GM12878 (cell line): ENCODE measurements around the gene EBF3. TPM values are rescaled to one million over a fixed set of nuclear protein-coding genes. Genes with fewer than 3 reads are reported as not detected.

Source experiments
- ATAC-seq: fragments of 200-7000 bp; cut with Tn5 transposase; 3 replicates; pipeline ENCODE4 v1.9.1; 2020; ENCODE audit warnings: mild to moderate bottlenecking, moderate library complexity
- BruUV-seq: library from RNA; stranded (reverse); fragments of 400-500 nt; replicated peaks from 2 replicates; lab custom pipeline; 2021; lab: Mats Ljungman, UMichigan
- CTCF ChIA-PET: fragments of 300-600 bp; sonication (Branson Sonifier 250); formaldehyde crosslinking; extraction: SDS; loops from one replicate; lab custom pipeline; 2021; ENCODE audit warnings: inconsistent platforms; lab: Yijun Ruan, JAX
- POLR2A ChIA-PET: fragments of 350-600 bp; formaldehyde crosslinking; extraction: SDS; loops from one replicate; lab custom pipeline; 2021; ENCODE audit warnings: inconsistent platforms; lab: Charles Lee
- RAD21 ChIA-PET: fragments of 300-600 bp; sonication (Branson Sonifier 250); formaldehyde crosslinking; loops from one replicate; lab custom pipeline; 2023; ENCODE audit warnings: antibody characterized with exemption; ENCODE audit not compliant: unreplicated experiment; lab: Charles Lee
- SMC1A ChIA-PET: fragments of 300-600 bp; sonication (Branson Sonifier 250); formaldehyde crosslinking; loops from one replicate; lab custom pipeline; 2023; ENCODE audit not compliant: unreplicated experiment, uncharacterized antibody; lab: Charles Lee
- DNase-seq: peaks from one replicate; pipeline ENCODE4 v3.0.0-alpha.2; 2011; ENCODE audit warnings: low read depth, low spot score
- FAIRE-seq: peaks from 3 replicates; lab custom pipeline; 2011; peaks lifted over from hg19 to GRCh38; lab: Jason Lieb, UNC
- H2AFZ ChIP-seq: 2 replicates; pipeline ENCODE4 v1.6.0; 2011; ENCODE audit warnings: low read depth, low read length, control low read depth; ENCODE audit not compliant: control insufficient read depth
- H3K27ac ChIP-seq: 2 replicates; pipeline ENCODE4 v1.5.1; 2011; ENCODE audit warnings: control low read depth; ENCODE audit not compliant: control insufficient read depth, insufficient read depth
- H3K27me3 ChIP-seq, 2 experiments: replicated peaks in 1 of 2; 2 replicates each; pipeline versions ENCODE4 v1.6.0 to v1.6.1; 2011; ENCODE audit warnings: low read length in 1 of 2; ENCODE audit not compliant: control insufficient read depth in 2 of 2, insufficient read depth in 2 of 2
- H3K36me3 ChIP-seq, 2 experiments: 2 replicates each; pipeline ENCODE4 v1.5.1; 2011; ENCODE audit warnings: low read length in 1 of 2; ENCODE audit not compliant: control insufficient read depth in 2 of 2, insufficient read depth in 2 of 2
- H3K4me1 ChIP-seq: 2 replicates; pipeline ENCODE4 v1.6.1; 2011; ENCODE audit warnings: mild to moderate bottlenecking, low read length, moderate library complexity, mixed read lengths; ENCODE audit not compliant: control insufficient read depth, insufficient read depth
- H3K4me2 ChIP-seq: 2 replicates; pipeline ENCODE4 v1.6.0; 2011; ENCODE audit warnings: control low read depth; ENCODE audit not compliant: control insufficient read depth, insufficient read depth
- H3K4me3 ChIP-seq: fragments of 200-600 bp; sonication (generic); 2 replicates; pipeline ENCODE4 v1.5.1; 2016
- H3K79me2 ChIP-seq: 2 replicates; pipeline ENCODE4 v1.6.0; 2011; ENCODE audit warnings: low read length; ENCODE audit not compliant: control insufficient read depth, insufficient read depth
- H3K9ac ChIP-seq: 2 replicates; pipeline ENCODE4 v1.8.0; 2011; ENCODE audit warnings: low read length, control low read depth, mixed read lengths; ENCODE audit not compliant: control insufficient read depth, insufficient read depth
- H3K9me3 ChIP-seq: replicated peaks from 3 replicates; pipeline ENCODE4 v1.5.1; 2011; ENCODE audit warnings: mild to moderate bottlenecking, low read length; ENCODE audit not compliant: control insufficient read depth, insufficient read depth
- H4K20me1 ChIP-seq: 2 replicates; pipeline ENCODE4 v1.6.0; 2011; ENCODE audit not compliant: control insufficient read depth, insufficient read depth
- CEBPB ChIP-seq, 2 experiments: fragments of 150-350 bp in 1 of 2; IDR thresholded peaks; 2 replicates each; pipeline ENCODE4 v1.6.1; 2012 to 2014; ENCODE audit warnings: low read depth in 2 of 2, low read length in 2 of 2, borderline replicate concordance in 1 of 2, inconsistent platforms in 1 of 2
- CEBPZ ChIP-seq: fragments of 150-350 bp; IDR thresholded peaks from 2 replicates; pipeline ENCODE4 v1.6.1; 2016; ENCODE audit warnings: low read depth, low read length
- EP300 ChIP-seq, 2 experiments: fragments of 150-350 bp in 1 of 2; IDR thresholded peaks; 2 replicates each; pipeline ENCODE4 v1.6.1; 2011 to 2012; ENCODE audit warnings: low read depth in 2 of 2, low read length in 2 of 2, borderline replicate concordance in 1 of 2, improper control_type of control experiment in 1 of 2, inconsistent platforms in 1 of 2; ENCODE audit not compliant: control insufficient read depth in 1 of 2
- KDM1A ChIP-seq: fragments of 200-600 bp; sonication (generic); IDR thresholded peaks from 2 replicates; pipeline ENCODE4 v1.6.1; 2016; ENCODE audit warnings: borderline replicate concordance
- KLF5 ChIP-seq: fragments of 450-650 bp; IDR thresholded peaks from 2 replicates; pipeline ENCODE4 v1.6.1; 2014; ENCODE audit warnings: mild to moderate bottlenecking; ENCODE audit not compliant: partially characterized antibody
- NFIC ChIP-seq: IDR thresholded peaks from 2 replicates; pipeline ENCODE4 v1.6.1; 2012; ENCODE audit warnings: low read depth, mild to moderate bottlenecking, inconsistent platforms, low read length, moderate library complexity
- NRF1 ChIP-seq: conservative IDR thresholded peaks from 2 replicates; pipeline ENCODE4 v1.6.1; 2011; ENCODE audit warnings: mild to moderate bottlenecking, low read depth, low read length, improper control_type of control experiment
- POLR2AphosphoS5 ChIP-seq: IDR thresholded peaks from 2 replicates; pipeline ENCODE4 v1.6.1; 2011; ENCODE audit warnings: mild to moderate bottlenecking, low read length, inconsistent platforms
- RBBP5 ChIP-seq: fragments of 200-600 bp; sonication (generic); conservative IDR thresholded peaks from 2 replicates; pipeline ENCODE4 v1.6.1; 2016
- RFX5 ChIP-seq: IDR thresholded peaks from 2 replicates; pipeline ENCODE4 v1.6.1; 2011; ENCODE audit warnings: low read depth, low read length, improper control_type of control experiment
- SMARCA5 ChIP-seq: fragments of 450-650 bp; IDR thresholded peaks from 2 replicates; pipeline ENCODE4 v1.6.1; 2017; ENCODE audit warnings: mild to moderate bottlenecking
- SMC3 ChIP-seq: IDR thresholded peaks from 2 replicates; pipeline ENCODE4 v1.6.1; 2011; ENCODE audit warnings: low read length, improper control_type of control experiment, borderline replicate concordance
- TAF1 ChIP-seq: IDR thresholded peaks from 2 replicates; pipeline ENCODE4 v1.6.1; 2011; ENCODE audit warnings: mild to moderate bottlenecking, low read depth, low read length, borderline replicate concordance
- ZNF217 ChIP-seq: fragments of 450-650 bp; IDR thresholded peaks from 2 replicates; pipeline ENCODE4 v1.6.1; 2017; ENCODE audit warnings: antibody characterized with exemption, mild to moderate bottlenecking
- WGBS: methylation state at CpG from one replicate; pipeline ENCODE4 v1.1.6; 2016; ENCODE audit warnings: low lambda C conversion rate; ENCODE audit not compliant: insufficient replicate concordance, insufficient coverage; ENCODE audit errors: missing lambda C conversion rate; 5-methylcytosine and 5-hydroxymethylcytosine counted together
- in situ Hi-C: fragments of 300-500 bp; cut with MboI; formaldehyde crosslinking; loops from 9 replicates; pipeline ENCODE4 v1.14.3; 2018; ENCODE audit warnings: mixed read lengths
- intact Hi-C: fragments of 100-400 bp; cut with micrococcal nuclease; formaldehyde crosslinking; loops from one replicate; pipeline ENCODE4 v1.14.2; 2022; ENCODE audit not compliant: unreplicated experiment
- polyA plus RNA-seq, 11 experiments: library from polyadenylated mRNA; depleted of rRNA in 4 of 11; unstranded in 6 of 11; stranded (reverse) in 5 of 11; fragments of >200 nt; fragmentation: Nextera tagmentation in 4 of 11; fragmentation: Illumina TruSeq in 1 of 11; extraction: Ambion mirVana in 4 of 11; extraction: Trizol in 1 of 11; gene quantifications; 1 replicate in 1 of 11; 2 replicates in 10 of 11; pipeline versions ENCODE4 v1.2.1 to v1.2.3, GENCODE V29; 2011 to 2016; ENCODE audit warnings: inconsistent platforms in 2 of 11, missing spikeins in 2 of 11, low read depth in 1 of 11
- total RNA-seq, 4 experiments: library from RNA; depleted of rRNA in 3 of 4; stranded (reverse); fragments of >200 nt in 3 of 4; fragmentation: Illumina TruSeq in 1 of 4; extraction: Trizol in 1 of 4; gene quantifications; 2 replicates each; pipeline versions ENCODE4 v1.2.1 to v1.2.3, GENCODE V29; 2013 to 2021
- TF ChIP-seq, protein P1 (sequence below): IDR thresholded peaks from 2 replicates; pipeline ENCODE4 v1.6.1; 2012; ENCODE audit warnings: low read depth, low read length, improper control_type of control experiment
- TF ChIP-seq, protein P2 (sequence below): fragments of 150-350 bp; IDR thresholded peaks from 2 replicates; pipeline ENCODE4 v1.6.1; 2014; ENCODE audit warnings: mild to moderate bottlenecking, low read depth, low read length

Gene EBF3
- total and polyA plus RNA-seq, 10 of the 15 experiments (the other 5 are each of a cell fraction or from before 2014, with no cell fraction given): not detected

GRCh38 chr10:129851941-129852640 is 112.0 kb downstream of the EBF3 start (continued):
- TF ChIP-seq ZNF217 (no peak), CEBPB (IDR thresholded peaks at IDR 0.05; ENCODE audit: borderline replicate concordance in 1 of 2, low read depth in 2 of 2, low read length in 2 of 2) (no peak), SMC3 (no peak), RBBP5 (no peak)
- TF ChIP-seq, protein P1, sequence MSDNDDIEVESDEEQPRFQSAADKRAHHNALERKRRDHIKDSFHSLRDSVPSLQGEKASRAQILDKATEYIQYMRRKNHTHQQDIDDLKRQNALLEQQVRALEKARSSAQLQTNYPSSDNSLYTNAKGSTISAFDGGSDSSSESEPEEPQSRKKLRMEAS: no peak

DNA sequence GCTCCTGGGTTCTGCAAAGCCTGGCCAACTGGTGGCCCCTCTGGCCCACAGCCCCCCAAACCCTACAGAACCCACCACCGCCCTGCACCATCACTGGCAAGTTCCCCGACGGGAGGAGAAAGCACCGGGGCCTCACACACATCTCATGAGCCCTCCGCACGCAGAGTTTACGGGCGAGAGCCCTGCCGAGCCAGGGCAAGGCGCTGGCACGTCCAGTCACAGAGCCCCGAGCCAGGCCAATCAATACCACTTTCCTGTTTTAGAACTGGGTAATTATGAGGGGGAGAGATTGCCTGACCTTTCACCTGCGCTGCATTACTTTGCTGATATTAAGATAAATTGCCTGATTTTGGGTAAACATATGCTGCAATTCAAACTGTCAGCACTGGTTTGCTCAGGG is 113.3 kb downstream of the EBF3 start:
- ChIA-PET SMC1A (no interaction called here), POLR2A (no interaction called here), CTCF (no interaction called here), RAD21 (no interaction called here)
- Histone ChIP-seq H3K79me2 (no peaks in the 10 kb centered on the region), H2AFZ (no peak overlapping the region), H3K36me3 (no peaks in the 10 kb centered on the region), H3K9me3 (no peaks in the 10 kb centered on the region), H3K4me3 (no peak overlapping the region), H4K20me1 (no peaks in the 10 kb centered on the region), H3K27ac (no peak overlapping the region), H3K27me3 (no peaks in the 10 kb centered on the region), H3K4me2 (no peak overlapping the region)
- DNase-seq (no peak), FAIRE-seq (no peak), ATAC-seq (no peak)
- 59% methylated on average over 13 of the region's 13 CpGs for WGBS
- BruUV-seq: no TSS peak
- no peak for TF ChIP-seq TAF1
- TF ChIP-seq SMARCA5: no peak
- TF ChIP-seq KDM1A: no peak
- no peak for TF ChIP-seq RFX5
- no peak for TF ChIP-seq EP300 (IDR thresholded peaks at IDR 0.05; ENCODE audit: borderline replicate concordance in 1 of 2, control insufficient read depth in 1 of 2, low read depth in 2 of 2, low read length in 2 of 2)
- no peak for TF ChIP-seq NRF1
- no peak for TF ChIP-seq CEBPZ
- TF ChIP-seq NFIC: no peak
- TF ChIP-seq KLF5: no peak
- TF ChIP-seq POLR2AphosphoS5: no peak
- TF ChIP-seq, protein P2, sequence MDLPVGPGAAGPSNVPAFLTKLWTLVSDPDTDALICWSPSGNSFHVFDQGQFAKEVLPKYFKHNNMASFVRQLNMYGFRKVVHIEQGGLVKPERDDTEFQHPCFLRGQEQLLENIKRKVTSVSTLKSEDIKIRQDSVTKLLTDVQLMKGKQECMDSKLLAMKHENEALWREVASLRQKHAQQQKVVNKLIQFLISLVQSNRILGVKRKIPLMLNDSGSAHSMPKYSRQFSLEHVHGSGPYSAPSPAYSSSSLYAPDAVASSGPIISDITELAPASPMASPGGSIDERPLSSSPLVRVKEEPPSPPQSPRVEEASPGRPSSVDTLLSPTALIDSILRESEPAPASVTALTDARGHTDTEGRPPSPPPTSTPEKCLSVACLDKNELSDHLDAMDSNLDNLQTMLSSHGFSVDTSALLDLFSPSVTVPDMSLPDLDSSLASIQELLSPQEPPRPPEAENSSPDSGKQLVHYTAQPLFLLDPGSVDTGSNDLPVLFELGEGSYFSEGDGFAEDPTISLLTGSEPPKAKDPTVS: no peak
- TF ChIP-seq, all 136 proteins: peak for 0
- Histone ChIP-seq H3K9ac (no peak overlapping the region), H3K4me1 (no peaks in the 10 kb centered on the region)
- intact Hi-C loops (no loop called here), in situ Hi-C loops (no loop called here)
